ENCODE measurements around the gene DALRD3.

Gene DALRD3

GRCh38 chr3:49004352-49005302 lies 13.8 kb downstream of the DALRD3 start:
- no peak for TF ChIP-seq SNAI2 (CRISPR knock-in tag; IDR thresholded peaks at IDR 0.05)
- TF ChIP-seq ESRRG (CRISPR knock-in tag; IDR thresholded peaks at IDR 0.05): no peak
- no peak for TF ChIP-seq ZNF70 (CRISPR knock-in tag; IDR thresholded peaks at IDR 0.05)
- no peak for TF ChIP-seq TCF4 (CRISPR knock-in tag; IDR thresholded peaks at IDR 0.05; ENCODE audit: borderline replicate concordance)
- no peak for TF ChIP-seq OSR1 (CRISPR knock-in tag; IDR thresholded peaks at IDR 0.05)
- TF ChIP-seq TOX (CRISPR knock-in tag; IDR thresholded peaks at IDR 0.05; ENCODE audit: borderline replicate concordance): no peak
- no peak for TF ChIP-seq ISL1 (CRISPR knock-in tag; IDR thresholded peaks at IDR 0.05)
- no peak for TF ChIP-seq BACH2 (CRISPR knock-in tag; IDR thresholded peaks at IDR 0.05; ENCODE audit: borderline replicate concordance)
- TF ChIP-seq ZFP3 (CRISPR knock-in tag; IDR thresholded peaks at IDR 0.05): no peak
- TF ChIP-seq ZFP30 (CRISPR knock-in tag; IDR thresholded peaks at IDR 0.05): no peak
- TF ChIP-seq GLIS3 (CRISPR knock-in tag; IDR thresholded peaks at IDR 0.05): no peak
- no peak for TF ChIP-seq TSHZ2 (CRISPR knock-in tag; IDR thresholded peaks at IDR 0.05)
- no peak for ATAC-seq

GRCh38 chr3:49001155-49001554 lies 17.2 kb downstream of the DALRD3 start:
- no peak for ATAC-seq
- TF ChIP-seq TSHZ2 (CRISPR knock-in tag; IDR thresholded peaks at IDR 0.05) (no peak), CREB5 (CRISPR knock-in tag; IDR thresholded peaks at IDR 0.05; ENCODE audit: low read depth) (no peak)

- TF ChIP-seq GLIS3 (CRISPR knock-in tag; IDR thresholded peaks at IDR 0.05) (no peak), POU6F1 (CRISPR knock-in tag; IDR thresholded peaks at IDR 0.05; ENCODE audit: borderline replicate concordance, low read depth) (no peak)
- no peak for ATAC-seq
These were observed 19.1 kb downstream of the DALRD3 start for GRCh38 chr3:48999085-48999858.

- no peak for ATAC-seq
These were observed 20.4 kb downstream of the DALRD3 start for GRCh38 chr3:48997714-48998637.

More at GRCh38 chr3:48997714-48998637, 20.4 kb downstream of the DALRD3 start:
- no peak for TF ChIP-seq CSDC2 (CRISPR knock-in tag; IDR thresholded peaks at IDR 0.05)

Data from SK-N-SH treated with all-trans-retinoic acid at 6 μM for 48 hours (cell line).